GM12878 (cell line): Measurements from ENCODE around the gene DHCR24. TPM values are rescaled to one million over a fixed set of nuclear protein-coding genes. Genes with fewer than 3 reads are reported as not detected.

Experiments used
- ATAC-seq: fragments of 200-7000 bp; cut with Tn5 transposase; 3 replicates; pipeline ENCODE4 v1.9.1; 2020; ENCODE audit warnings: mild to moderate bottlenecking, moderate library complexity
- BruUV-seq: library from RNA; stranded (reverse); fragments of 400-500 nt; replicated peaks from 2 replicates; lab custom pipeline; 2021; lab: Mats Ljungman, UMichigan
- CTCF ChIA-PET: fragments of 300-600 bp; sonication (Branson Sonifier 250); formaldehyde crosslinking; extraction: SDS; loops from one replicate; lab custom pipeline; 2021; ENCODE audit warnings: inconsistent platforms; lab: Yijun Ruan, JAX
- POLR2A ChIA-PET: fragments of 350-600 bp; formaldehyde crosslinking; extraction: SDS; loops from one replicate; lab custom pipeline; 2021; ENCODE audit warnings: inconsistent platforms; lab: Charles Lee
- RAD21 ChIA-PET: fragments of 300-600 bp; sonication (Branson Sonifier 250); formaldehyde crosslinking; loops from one replicate; lab custom pipeline; 2023; ENCODE audit warnings: antibody characterized with exemption; ENCODE audit not compliant: unreplicated experiment; lab: Charles Lee
- SMC1A ChIA-PET: fragments of 300-600 bp; sonication (Branson Sonifier 250); formaldehyde crosslinking; loops from one replicate; lab custom pipeline; 2023; ENCODE audit not compliant: unreplicated experiment, uncharacterized antibody; lab: Charles Lee
- DNase-seq: peaks from one replicate; pipeline ENCODE4 v3.0.0-alpha.2; 2011; ENCODE audit warnings: low read depth, low spot score
- FAIRE-seq: peaks from 3 replicates; lab custom pipeline; 2011; peaks lifted over from hg19 to GRCh38; lab: Jason Lieb, UNC
- H2AFZ ChIP-seq: 2 replicates; pipeline ENCODE4 v1.6.0; 2011; ENCODE audit warnings: low read depth, low read length, control low read depth; ENCODE audit not compliant: control insufficient read depth
- H3K27ac ChIP-seq: 2 replicates; pipeline ENCODE4 v1.5.1; 2011; ENCODE audit warnings: control low read depth; ENCODE audit not compliant: control insufficient read depth, insufficient read depth
- H3K27me3 ChIP-seq, 2 experiments: replicated peaks in 1 of 2; 2 replicates each; pipeline versions ENCODE4 v1.6.0 to v1.6.1; 2011; ENCODE audit warnings: low read length in 1 of 2; ENCODE audit not compliant: control insufficient read depth in 2 of 2, insufficient read depth in 2 of 2
- H3K36me3 ChIP-seq, 2 experiments: 2 replicates each; pipeline ENCODE4 v1.5.1; 2011; ENCODE audit warnings: low read length in 1 of 2; ENCODE audit not compliant: control insufficient read depth in 2 of 2, insufficient read depth in 2 of 2
- H3K4me1 ChIP-seq: 2 replicates; pipeline ENCODE4 v1.6.1; 2011; ENCODE audit warnings: mild to moderate bottlenecking, low read length, moderate library complexity, mixed read lengths; ENCODE audit not compliant: control insufficient read depth, insufficient read depth
- H3K4me2 ChIP-seq: 2 replicates; pipeline ENCODE4 v1.6.0; 2011; ENCODE audit warnings: control low read depth; ENCODE audit not compliant: control insufficient read depth, insufficient read depth
- H3K4me3 ChIP-seq: fragments of 200-600 bp; sonication (generic); 2 replicates; pipeline ENCODE4 v1.5.1; 2016
- H3K79me2 ChIP-seq: 2 replicates; pipeline ENCODE4 v1.6.0; 2011; ENCODE audit warnings: low read length; ENCODE audit not compliant: control insufficient read depth, insufficient read depth
- H3K9ac ChIP-seq: 2 replicates; pipeline ENCODE4 v1.8.0; 2011; ENCODE audit warnings: low read length, control low read depth, mixed read lengths; ENCODE audit not compliant: control insufficient read depth, insufficient read depth
- H3K9me3 ChIP-seq: replicated peaks from 3 replicates; pipeline ENCODE4 v1.5.1; 2011; ENCODE audit warnings: mild to moderate bottlenecking, low read length; ENCODE audit not compliant: control insufficient read depth, insufficient read depth
- H4K20me1 ChIP-seq: 2 replicates; pipeline ENCODE4 v1.6.0; 2011; ENCODE audit not compliant: control insufficient read depth, insufficient read depth
- CEBPB ChIP-seq, 2 experiments: fragments of 150-350 bp in 1 of 2; IDR thresholded peaks; 2 replicates each; pipeline ENCODE4 v1.6.1; 2012 to 2014; ENCODE audit warnings: low read depth in 2 of 2, low read length in 2 of 2, borderline replicate concordance in 1 of 2, inconsistent platforms in 1 of 2
- TARDBP ChIP-seq: IDR thresholded peaks from 2 replicates; pipeline ENCODE4 v1.6.1; 2016; ENCODE audit warnings: borderline replicate concordance
- WRNIP1 ChIP-seq: IDR thresholded peaks from 2 replicates; pipeline ENCODE4 v1.6.1; 2011; ENCODE audit warnings: low read depth, low read length, improper control_type of control experiment, borderline replicate concordance
- WGBS: methylation state at CpG from one replicate; pipeline ENCODE4 v1.1.6; 2016; ENCODE audit warnings: low lambda C conversion rate; ENCODE audit not compliant: insufficient replicate concordance, insufficient coverage; ENCODE audit errors: missing lambda C conversion rate; 5-methylcytosine and 5-hydroxymethylcytosine counted together
- in situ Hi-C: fragments of 300-500 bp; cut with MboI; formaldehyde crosslinking; loops from 9 replicates; pipeline ENCODE4 v1.14.3; 2018; ENCODE audit warnings: mixed read lengths
- intact Hi-C: fragments of 100-400 bp; cut with micrococcal nuclease; formaldehyde crosslinking; loops from one replicate; pipeline ENCODE4 v1.14.2; 2022; ENCODE audit not compliant: unreplicated experiment
- polyA plus RNA-seq, 11 experiments: library from polyadenylated mRNA; depleted of rRNA in 4 of 11; unstranded in 6 of 11; stranded (reverse) in 5 of 11; fragments of >200 nt; fragmentation: Nextera tagmentation in 4 of 11; fragmentation: Illumina TruSeq in 1 of 11; extraction: Ambion mirVana in 4 of 11; extraction: Trizol in 1 of 11; gene quantifications; 1 replicate in 1 of 11; 2 replicates in 10 of 11; pipeline versions ENCODE4 v1.2.1 to v1.2.3, GENCODE V29; 2011 to 2016; ENCODE audit warnings: inconsistent platforms in 2 of 11, missing spikeins in 2 of 11, low read depth in 1 of 11
- total RNA-seq, 4 experiments: library from RNA; depleted of rRNA in 3 of 4; stranded (reverse); fragments of >200 nt in 3 of 4; fragmentation: Illumina TruSeq in 1 of 4; extraction: Trizol in 1 of 4; gene quantifications; 2 replicates each; pipeline versions ENCODE4 v1.2.1 to v1.2.3, GENCODE V29; 2013 to 2021
- TF ChIP-seq, protein P1 (sequence below): fragments of 450-650 bp; IDR thresholded peaks from 2 replicates; pipeline ENCODE4 v1.6.1; 2017; ENCODE audit warnings: antibody characterized with exemption, mild to moderate bottlenecking, moderate library complexity
- TF ChIP-seq, protein P2 (sequence below): fragments of 450-650 bp; formaldehyde crosslinking; IDR thresholded peaks from 2 replicates; pipeline ENCODE4 v1.5.0; 2022; ENCODE audit warnings: mild to moderate bottlenecking, missing genetic modification characterization

DHCR24 gene
- total and polyA plus RNA-seq, 10 of the 15 experiments (the other 5 are each of a cell fraction or from before 2014, with no cell fraction given) = 23.3 to 169 (median 120) TPM

- DNase-seq (no peak), FAIRE-seq (no peak), ATAC-seq (no peak)
- no peak overlapping the region for H2AFZ ChIP-seq
- H3K36me3 ChIP-seq = no peaks in the 10 kb centered on the region
- in situ Hi-C loops = no loop called here
- TF ChIP-seq, protein P1, sequence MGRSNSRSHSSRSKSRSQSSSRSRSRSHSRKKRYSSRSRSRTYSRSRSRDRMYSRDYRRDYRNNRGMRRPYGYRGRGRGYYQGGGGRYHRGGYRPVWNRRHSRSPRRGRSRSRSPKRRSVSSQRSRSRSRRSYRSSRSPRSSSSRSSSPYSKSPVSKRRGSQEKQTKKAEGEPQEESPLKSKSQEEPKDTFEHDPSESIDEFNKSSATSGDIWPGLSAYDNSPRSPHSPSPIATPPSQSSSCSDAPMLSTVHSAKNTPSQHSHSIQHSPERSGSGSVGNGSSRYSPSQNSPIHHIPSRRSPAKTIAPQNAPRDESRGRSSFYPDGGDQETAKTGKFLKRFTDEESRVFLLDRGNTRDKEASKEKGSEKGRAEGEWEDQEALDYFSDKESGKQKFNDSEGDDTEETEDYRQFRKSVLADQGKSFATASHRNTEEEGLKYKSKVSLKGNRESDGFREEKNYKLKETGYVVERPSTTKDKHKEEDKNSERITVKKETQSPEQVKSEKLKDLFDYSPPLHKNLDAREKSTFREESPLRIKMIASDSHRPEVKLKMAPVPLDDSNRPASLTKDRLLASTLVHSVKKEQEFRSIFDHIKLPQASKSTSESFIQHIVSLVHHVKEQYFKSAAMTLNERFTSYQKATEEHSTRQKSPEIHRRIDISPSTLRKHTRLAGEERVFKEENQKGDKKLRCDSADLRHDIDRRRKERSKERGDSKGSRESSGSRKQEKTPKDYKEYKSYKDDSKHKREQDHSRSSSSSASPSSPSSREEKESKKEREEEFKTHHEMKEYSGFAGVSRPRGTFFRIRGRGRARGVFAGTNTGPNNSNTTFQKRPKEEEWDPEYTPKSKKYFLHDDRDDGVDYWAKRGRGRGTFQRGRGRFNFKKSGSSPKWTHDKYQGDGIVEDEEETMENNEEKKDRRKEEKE = no peak
- TF ChIP-seq CEBPB (IDR thresholded peaks at IDR 0.05; ENCODE audit: borderline replicate concordance in 1 of 2, low read depth in 2 of 2, low read length in 2 of 2) = no peak
- TF ChIP-seq WRNIP1 = no peak
- TF ChIP-seq TARDBP = no peak
- TF ChIP-seq, protein P2, sequence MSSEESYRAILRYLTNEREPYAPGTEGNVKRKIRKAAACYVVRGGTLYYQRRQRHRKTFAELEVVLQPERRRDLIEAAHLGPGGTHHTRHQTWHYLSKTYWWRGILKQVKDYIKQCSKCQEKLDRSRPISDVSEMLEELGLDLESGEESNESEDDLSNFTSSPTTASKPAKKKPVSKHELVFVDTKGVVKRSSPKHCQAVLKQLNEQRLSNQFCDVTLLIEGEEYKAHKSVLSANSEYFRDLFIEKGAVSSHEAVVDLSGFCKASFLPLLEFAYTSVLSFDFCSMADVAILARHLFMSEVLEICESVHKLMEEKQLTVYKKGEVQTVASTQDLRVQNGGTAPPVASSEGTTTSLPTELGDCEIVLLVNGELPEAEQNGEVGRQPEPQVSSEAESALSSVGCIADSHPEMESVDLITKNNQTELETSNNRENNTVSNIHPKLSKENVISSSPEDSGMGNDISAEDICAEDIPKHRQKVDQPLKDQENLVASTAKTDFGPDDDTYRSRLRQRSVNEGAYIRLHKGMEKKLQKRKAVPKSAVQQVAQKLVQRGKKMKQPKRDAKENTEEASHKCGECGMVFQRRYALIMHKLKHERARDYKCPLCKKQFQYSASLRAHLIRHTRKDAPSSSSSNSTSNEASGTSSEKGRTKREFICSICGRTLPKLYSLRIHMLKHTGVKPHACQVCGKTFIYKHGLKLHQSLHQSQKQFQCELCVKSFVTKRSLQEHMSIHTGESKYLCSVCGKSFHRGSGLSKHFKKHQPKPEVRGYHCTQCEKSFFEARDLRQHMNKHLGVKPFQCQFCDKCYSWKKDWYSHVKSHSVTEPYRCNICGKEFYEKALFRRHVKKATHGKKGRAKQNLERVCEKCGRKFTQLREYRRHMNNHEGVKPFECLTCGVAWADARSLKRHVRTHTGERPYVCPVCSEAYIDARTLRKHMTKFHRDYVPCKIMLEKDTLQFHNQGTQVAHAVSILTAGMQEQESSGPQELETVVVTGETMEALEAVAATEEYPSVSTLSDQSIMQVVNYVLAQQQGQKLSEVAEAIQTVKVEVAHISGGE (CRISPR knock-in tag) = no peak
- ChIA-PET SMC1A (no interaction called here), POLR2A (no interaction called here), RAD21 (no interaction called here), CTCF (interaction anchor here (1.1 kb wide), 1 partner anchor 17 kb away, joined by 5 read pairs; no protein-coding TSS in a partner anchor)
- intact Hi-C loops = no loop called here
- H3K9me3 ChIP-seq = no peaks in the 10 kb centered on the region; the same call in 2 of the 3 replicates
- no peaks in the 10 kb centered on the region for H3K4me1 ChIP-seq
- no peaks in the 10 kb centered on the region for H3K27me3 ChIP-seq
- no TSS peak for BruUV-seq
- H4K20me1 ChIP-seq = no peaks in the 10 kb centered on the region
- H3K79me2 ChIP-seq = no peaks in the 10 kb centered on the region
- no peak overlapping the region for H3K4me3 ChIP-seq
- WGBS = 26% methylated on average over 8 of the region's 8 CpGs
- H3K27ac ChIP-seq = no peak overlapping the region
- H3K9ac ChIP-seq = no peak overlapping the region
- no peak overlapping the region for H3K4me2 ChIP-seq
These were observed 40.7 kb upstream of the DHCR24 start for GRCh38 chr1:54927472-54928240.
